Smooth muscle cell (in vitro differentiated cells): ENCODE measurements around the gene KCNQ1OT1. TPM values are rescaled to one million over a fixed set of nuclear protein-coding genes. Genes with fewer than 3 reads are reported as not detected.

Source experiments
- DNase-seq: peaks from one replicate; lab custom pipeline; 2025; ENCODE audit not compliant: unreplicated experiment; lab: John Stamatoyannopoulos, UW
- H2AFZ ChIP-seq: fragments of 200-600 bp; sonication (generic); 2 replicates; pipeline ENCODE4 v1.6.0; 2016; ENCODE audit warnings: antibody characterized with exemption, low read depth, mild to moderate bottlenecking
- H3F3A ChIP-seq: fragments of 200-600 bp; sonication (generic); 2 replicates; pipeline ENCODE4 v1.6.0; 2017; ENCODE audit warnings: antibody characterized with exemption, low read depth
- H3K27ac ChIP-seq: fragments of 200-600 bp; sonication (generic); 2 replicates; pipeline ENCODE4 v1.5.1; 2016; ENCODE audit warnings: low read depth, mild to moderate bottlenecking
- H3K27me3 ChIP-seq: fragments of 200-600 bp; sonication (generic); 2 replicates; pipeline ENCODE4 v1.6.1; 2016; ENCODE audit warnings: low read depth, mild to moderate bottlenecking
- H3K36me3 ChIP-seq: fragments of 200-600 bp; sonication (generic); 2 replicates; pipeline ENCODE4 v1.5.1; 2016; ENCODE audit warnings: low read depth
- H3K4me1 ChIP-seq: fragments of 200-600 bp; sonication (generic); 2 replicates; pipeline ENCODE4 v1.5.1; 2016; ENCODE audit warnings: low read depth
- H3K4me2 ChIP-seq: fragments of 200-600 bp; sonication (generic); 2 replicates; pipeline ENCODE4 v1.6.0; 2016; ENCODE audit warnings: mild to moderate bottlenecking
- H3K4me3 ChIP-seq: fragments of 200-600 bp; sonication (generic); 2 replicates; pipeline ENCODE4 v1.5.1; 2016; ENCODE audit warnings: mild to moderate bottlenecking
- H3K79me2 ChIP-seq: fragments of 200-600 bp; sonication (generic); 2 replicates; pipeline ENCODE4 v1.6.0; 2016; ENCODE audit warnings: low read depth, mild to moderate bottlenecking
- H3K9ac ChIP-seq: fragments of 200-600 bp; sonication (generic); 2 replicates; pipeline ENCODE4 v1.6.0; 2016; ENCODE audit warnings: low read depth
- H3K9me3 ChIP-seq: fragments of 200-600 bp; sonication (generic); replicated peaks from 2 replicates; pipeline ENCODE4 v1.5.1; 2016; ENCODE audit warnings: low read depth
- H4K20me1 ChIP-seq: fragments of 200-600 bp; sonication (generic); 2 replicates; pipeline ENCODE4 v1.6.0; 2016; ENCODE audit warnings: low read depth
- CTCF ChIP-seq: fragments of 200-600 bp; sonication (generic); IDR thresholded peaks from 2 replicates; pipeline ENCODE4 v1.5.1; 2017; ENCODE audit warnings: borderline replicate concordance, mild to moderate bottlenecking, antibody characterized with exemption; ENCODE audit not compliant: insufficient read depth, poor library complexity, severe bottlenecking
- WGBS: methylation state at CpG from one replicate; pipeline ENCODE4 v1.1.7; 2016; ENCODE audit warnings: low lambda C conversion rate; 5-methylcytosine and 5-hydroxymethylcytosine counted together
- polyA plus RNA-seq: library from polyadenylated mRNA; unstranded; fragments of >200 nt; fragmentation: Nextera tagmentation; extraction: Ambion mirVana; gene quantifications from 2 replicates; pipeline ENCODE4 v1.2.1, GENCODE V29; 2016
- total RNA-seq: library from RNA; depleted of rRNA; stranded (reverse); fragments of >200 nt; gene quantifications from 2 replicates; pipeline ENCODE4 v1.2.3, GENCODE V29; 2014

KCNQ1OT1 gene
- total and polyA plus RNA-seq, 2 experiments from 2014 or later, result 1.6 to 9.8 TPM

GRCh38 chr11:2587976-2588748 is 111.6 kb downstream of the KCNQ1OT1 start:
- H4K20me1 ChIP-seq, result no peaks in the 10 kb centered on the region
- no peaks in the 10 kb centered on the region for H3F3A ChIP-seq
- whole genome bisulfite sequencing, result 84% methylated on average over 17 of the region's 25 CpGs
- H3K9ac ChIP-seq, result no peak overlapping the region
- H3K9me3 ChIP-seq, result no peaks in the 10 kb centered on the region
- TF ChIP-seq CTCF, result no peak
- no peak for DNase-seq
- H3K4me1 ChIP-seq, result no peaks in the 10 kb centered on the region
- H2AFZ ChIP-seq, result no peak overlapping the region
- no peaks in the 10 kb centered on the region for H3K79me2 ChIP-seq
- no peak overlapping the region for H3K27ac ChIP-seq
- H3K36me3 ChIP-seq, result no peaks in the 10 kb centered on the region
- H3K4me3 ChIP-seq, result no peak overlapping the region
- no peaks in the 10 kb centered on the region for H3K27me3 ChIP-seq
- no peak overlapping the region for H3K4me2 ChIP-seq

GRCh38 chr11:2587132-2587930 is 112.5 kb downstream of the KCNQ1OT1 start:
- Histone ChIP-seq H2AFZ (no peak overlapping the region), H3K9me3 (no peaks in the 10 kb centered on the region), H3K27ac (no peak overlapping the region), H3K4me2 (no peak overlapping the region), H3K4me3 (no peak overlapping the region), H3K79me2 (no peaks in the 10 kb centered on the region), H3K27me3 (no peaks in the 10 kb centered on the region), H3K36me3 (no peaks in the 10 kb centered on the region), H3F3A (no peaks in the 10 kb centered on the region), H3K4me1 (no peaks in the 10 kb centered on the region), H3K9ac (no peak overlapping the region), H4K20me1 (no peaks in the 10 kb centered on the region)
- DNase-seq, result no peak
- TF ChIP-seq CTCF, result no peak
- WGBS, result 95% methylated on average over 20 of the region's 20 CpGs

- Histone ChIP-seq H4K20me1 (no peaks in the 10 kb centered on the region), H3K4me1 (no peaks in the 10 kb centered on the region), H3K27ac (no peak overlapping the region), H3K79me2 (no peaks in the 10 kb centered on the region), H3K4me2 (no peak overlapping the region), H3K9ac (no peak overlapping the region), H3K36me3 (no peaks in the 10 kb centered on the region), H3K27me3 (no peaks in the 10 kb centered on the region), H3F3A (no peaks in the 10 kb centered on the region), H2AFZ (no peak overlapping the region), H3K9me3 (no peaks in the 10 kb centered on the region), H3K4me3 (no peak overlapping the region)
- WGBS, result 95% methylated on average over 5 of the region's 5 CpGs
- no peak for TF ChIP-seq CTCF
- no peak for DNase-seq
Observed at GRCh38 chr11:2586793-2587131, 113.0 kb downstream of the KCNQ1OT1 start.
